Kidney (tissue), 2 donors: ENCODE measurements around the gene CXCL6. TPM values are rescaled to one million over a fixed set of nuclear protein-coding genes. Genes with fewer than 3 reads are reported as not detected.

Experiments
- polyA plus RNA-seq: library from polyadenylated mRNA; stranded (reverse); fragments of 350-450 nt; fragmentation: Illumina TruSeq; extraction: RNeasy Lipid Tissue Mini Kit (QIAGEN cat#74804); gene quantifications from one replicate; pipeline ENCODE4 v1.2.3, GENCODE V29; 2014; ENCODE audit warnings: low read depth, low replicate concordance; ENCODE audit not compliant: insufficient read depth
- total RNA-seq: library from RNA; stranded (reverse); fragmentation: NEBNext Ultra II Directional; extraction: Animal tissue kit (Norgen Biotek cat#: 25700); gene quantifications from one replicate; pipeline ENCODE4 v1.2.1, GENCODE V29; 2021
- donor health status: DM: yes; HTN: yes; CAD: no.

The CXCL6 gene
- total and polyA plus RNA-seq, 2 donors from 2014 or later = 1.1 to 8.2 TPM

Other genes starting within 250 kb of the CXCL6 start
- 8.8 TPM for gene RASSF6, start 216.2 kb upstream of the CXCL6 start, total RNA-seq
- 4.7 TPM for gene RASSF6, start 216.2 kb upstream of the CXCL6 start, polyA plus RNA-seq
- gene CXCL8, start 96.1 kb upstream of the CXCL6 start, total RNA-seq = 4.8 TPM
- 1.3 TPM for gene CXCL8, start 96.1 kb upstream of the CXCL6 start, polyA plus RNA-seq
- gene PF4V1, start 16.6 kb downstream of the CXCL6 start, total RNA-seq = 1.0 TPM
- not detected for gene PF4V1, start 16.6 kb downstream of the CXCL6 start, polyA plus RNA-seq
- gene CXCL1, start 32.7 kb downstream of the CXCL6 start, total RNA-seq = 29.7 TPM
- gene CXCL1, start 32.7 kb downstream of the CXCL6 start, polyA plus RNA-seq = 6.4 TPM
- not detected for gene PF4, start 145.3 kb downstream of the CXCL6 start, total RNA-seq
- gene PF4, start 145.3 kb downstream of the CXCL6 start, polyA plus RNA-seq = 0.80 TPM
- not detected for gene PPBP, start 151.5 kb downstream of the CXCL6 start, total RNA-seq
- 1.5 TPM for gene PPBP, start 151.5 kb downstream of the CXCL6 start, polyA plus RNA-seq
- 0.63 TPM for gene CXCL5, start 162.0 kb downstream of the CXCL6 start, total RNA-seq
- not detected for gene CXCL5, start 162.0 kb downstream of the CXCL6 start, polyA plus RNA-seq
- gene CXCL3, start 202.0 kb downstream of the CXCL6 start, total RNA-seq = 2.8 TPM
- 0.97 TPM for gene CXCL3, start 202.0 kb downstream of the CXCL6 start, polyA plus RNA-seq